HT-29 (cell line): ENCODE results near the gene GSC. TPM values are rescaled to one million over a fixed set of nuclear protein-coding genes. Genes with fewer than 3 reads are reported as not detected.
"Not testable (repeated sequence)": the region's sequence is repeated elsewhere in the genome, so short reads cannot be mapped to it uniquely, and the experiment has no call there.

Experiments used
- DNase-seq: peaks from one replicate; pipeline ENCODE4 v3.0.0-alpha.2; 2015; ENCODE audit warnings: low spot score
- total RNA-seq: library from RNA; depleted of rRNA; stranded (reverse); fragments of >200 nt; shearing (Covaris generic); gene quantifications from 2 replicates; pipeline ENCODE4 v1.2.3, GENCODE V29; 2014

Gene GSC
- total RNA-seq, 1 experiment from 2014 or later: not detected

DNA sequence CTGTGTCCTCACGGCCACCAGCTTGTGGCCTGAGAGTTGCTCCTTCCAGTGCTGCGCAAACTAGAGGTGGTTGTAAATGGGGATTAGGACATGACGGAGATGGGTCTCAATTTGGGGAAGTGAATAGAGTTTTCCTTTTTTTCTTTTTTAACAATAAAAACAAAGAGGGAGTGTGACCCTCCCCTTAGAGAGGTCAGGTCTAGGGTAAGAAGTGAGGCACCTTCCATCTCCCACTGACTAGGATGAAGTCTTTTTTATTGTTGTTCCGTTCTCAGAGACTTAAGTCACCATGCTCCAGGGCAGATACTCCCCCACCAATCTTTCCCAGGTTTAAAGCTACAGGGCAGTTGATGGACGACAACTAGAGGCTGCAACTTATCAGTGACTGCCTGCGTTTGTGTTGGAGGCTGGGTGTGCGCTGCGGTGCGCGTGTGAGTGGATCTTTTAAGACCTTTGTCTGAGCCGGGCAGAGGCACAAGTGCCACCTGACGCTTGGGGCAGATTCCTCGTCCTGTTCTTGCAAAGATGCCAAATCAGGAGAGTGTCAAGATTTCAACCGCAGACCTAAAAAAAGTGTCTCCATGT lies 2.1 kb upstream of the GSC start:
- DNase-seq: no peak

- DNase-seq: no peak
Observed at GRCh38 chr14:94771158-94771905, 1.4 kb upstream of the GSC start.

- no peak for DNase-seq
Observed at GRCh38 chr14:94770815-94771157, 873 bp upstream of the GSC start.

GRCh38 chr14:94770251-94770749 lies 387 bp upstream of the GSC start:
- no peak for DNase-seq

DNA sequence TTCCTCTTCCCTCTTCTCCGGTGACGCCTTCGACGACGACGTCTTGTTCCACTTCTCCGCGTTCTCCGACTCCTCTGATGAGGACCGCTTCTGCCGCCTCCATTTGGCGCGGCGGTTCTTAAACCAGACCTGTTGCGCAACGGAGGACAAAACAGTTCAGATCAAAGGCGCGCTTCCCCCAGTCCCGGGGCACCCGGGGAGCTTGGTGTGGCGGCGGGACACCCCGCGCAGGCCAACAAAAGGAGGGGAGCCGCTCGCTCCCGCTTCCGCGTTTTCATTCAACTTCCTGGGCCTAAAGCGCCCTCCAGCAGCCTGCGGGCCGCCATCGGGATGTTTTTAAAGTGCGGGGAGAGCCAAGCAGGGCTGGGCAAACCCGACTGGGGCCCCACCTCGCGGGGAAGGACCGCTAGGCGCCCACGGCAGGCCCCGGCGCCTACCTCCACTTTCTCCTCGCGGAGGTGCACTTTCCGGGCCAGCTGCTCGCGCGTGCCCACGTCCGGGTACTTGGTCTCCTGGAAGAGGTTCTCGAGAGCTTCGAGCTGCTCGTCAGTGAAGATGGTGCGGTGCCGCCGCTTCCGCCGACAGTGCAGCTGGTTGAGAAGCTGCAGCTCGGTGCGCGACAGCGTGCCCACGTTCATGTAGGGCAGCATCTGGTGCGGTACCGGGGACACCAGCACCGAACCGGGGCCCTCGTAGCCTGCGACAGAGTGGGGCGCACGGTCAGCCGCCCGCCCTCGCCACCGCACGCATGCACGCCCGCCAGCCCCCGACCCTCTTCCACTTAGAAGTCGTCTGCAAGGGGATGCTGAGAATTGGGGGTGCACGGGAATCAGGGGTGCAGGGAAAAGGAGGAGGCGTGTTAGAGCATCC lies 1.2 kb downstream of the GSC start:
- DNase-seq: no peak

GRCh38 chr14:94768141-94768520 lies 1.8 kb downstream of the GSC start:
- DNase-seq: no peak

DNA sequence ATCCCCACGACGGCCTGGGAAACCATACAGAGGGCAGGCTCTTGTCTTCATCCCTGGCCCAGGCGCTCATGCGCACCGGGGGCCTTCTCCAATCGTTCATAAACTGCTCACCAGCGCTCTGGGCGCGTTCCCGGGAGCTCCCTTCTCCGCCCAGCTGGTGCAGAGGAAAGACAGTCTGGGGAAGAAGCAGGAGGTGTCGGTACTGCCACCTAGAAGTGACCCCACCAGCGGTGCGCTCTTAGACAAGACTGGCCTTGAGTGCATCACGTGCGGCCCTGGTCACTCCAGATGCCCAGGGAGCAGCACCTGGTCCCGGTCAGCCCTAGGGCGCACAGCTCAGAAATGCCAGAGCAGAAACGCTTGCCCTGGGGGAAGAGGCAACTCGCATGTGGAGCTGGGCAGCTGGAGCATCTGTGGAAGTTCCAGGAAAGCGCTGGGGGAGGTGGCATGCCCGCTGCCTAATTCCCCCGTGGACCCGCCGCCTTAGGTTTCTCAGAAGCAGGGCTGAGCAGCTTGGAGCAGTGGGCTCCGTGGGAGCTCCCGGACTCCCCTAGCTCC lies 2.5 kb downstream of the GSC start:
- DNase-seq: no peak

DNA sequence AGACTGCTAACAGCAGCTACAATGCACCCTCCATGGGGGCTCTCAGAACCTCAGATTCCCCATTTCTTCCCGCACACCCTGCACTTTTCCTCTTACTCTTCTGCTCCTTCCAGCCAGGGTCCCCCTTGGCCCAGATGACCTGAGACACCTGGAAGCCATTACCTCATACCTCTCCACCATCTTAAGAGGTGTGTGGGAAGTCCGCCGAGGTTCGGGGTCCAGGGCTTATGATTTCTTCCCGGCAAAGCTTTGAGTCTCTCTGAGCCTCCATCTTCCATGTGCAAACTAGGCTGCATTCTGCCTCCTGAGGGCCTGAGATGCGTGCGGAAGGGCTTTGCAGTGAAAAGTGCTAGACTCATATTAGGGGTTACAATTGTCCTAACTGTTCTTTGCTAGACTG lies 5.3 kb downstream of the GSC start:
- DNase-seq: no peak

GRCh38 chr14:94762431-94762830 lies 7.5 kb downstream of the GSC start:
- no peak for DNase-seq

- no peak for DNase-seq
Observed at GRCh38 chr14:94761997-94762377, 7.9 kb downstream of the GSC start.

DNA sequence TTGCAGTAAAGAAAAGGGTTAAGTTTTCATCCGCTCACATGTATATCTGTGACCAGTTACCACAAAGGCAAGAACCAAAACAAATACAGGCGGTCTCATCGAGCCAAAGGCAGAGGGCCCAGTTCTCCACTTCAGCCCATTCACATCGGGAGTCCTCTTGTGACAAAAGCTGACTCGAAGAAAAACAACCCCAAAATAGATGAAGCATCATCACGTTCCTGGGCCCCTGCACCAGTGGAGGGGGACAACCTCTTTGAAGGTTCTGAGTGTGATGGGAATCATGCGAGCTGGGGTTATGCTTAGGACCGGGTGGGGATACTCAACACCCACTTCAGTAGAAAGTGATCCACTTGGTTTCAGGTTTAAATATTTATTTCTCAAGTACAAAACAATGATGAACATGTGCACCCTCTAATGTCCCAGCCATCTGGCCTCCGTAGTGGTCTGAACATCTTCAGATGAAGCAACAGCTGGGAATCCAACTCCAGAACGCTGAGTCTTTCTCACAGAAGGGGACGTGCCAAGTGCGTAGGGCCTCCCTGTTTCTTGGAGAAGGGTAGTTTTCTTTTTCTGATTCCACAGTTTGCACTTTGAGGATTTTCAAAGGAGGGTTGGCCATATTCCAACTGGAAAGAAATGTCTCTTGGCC lies 8.4 kb downstream of the GSC start:
- DNase-seq: no peak

GRCh38 chr14:94756310-94756882 lies 13.5 kb downstream of the GSC start:
- DNase-seq: no peak

GRCh38 chr14:94754391-94754942 lies 15.4 kb downstream of the GSC start:
- no peak for DNase-seq

DNA sequence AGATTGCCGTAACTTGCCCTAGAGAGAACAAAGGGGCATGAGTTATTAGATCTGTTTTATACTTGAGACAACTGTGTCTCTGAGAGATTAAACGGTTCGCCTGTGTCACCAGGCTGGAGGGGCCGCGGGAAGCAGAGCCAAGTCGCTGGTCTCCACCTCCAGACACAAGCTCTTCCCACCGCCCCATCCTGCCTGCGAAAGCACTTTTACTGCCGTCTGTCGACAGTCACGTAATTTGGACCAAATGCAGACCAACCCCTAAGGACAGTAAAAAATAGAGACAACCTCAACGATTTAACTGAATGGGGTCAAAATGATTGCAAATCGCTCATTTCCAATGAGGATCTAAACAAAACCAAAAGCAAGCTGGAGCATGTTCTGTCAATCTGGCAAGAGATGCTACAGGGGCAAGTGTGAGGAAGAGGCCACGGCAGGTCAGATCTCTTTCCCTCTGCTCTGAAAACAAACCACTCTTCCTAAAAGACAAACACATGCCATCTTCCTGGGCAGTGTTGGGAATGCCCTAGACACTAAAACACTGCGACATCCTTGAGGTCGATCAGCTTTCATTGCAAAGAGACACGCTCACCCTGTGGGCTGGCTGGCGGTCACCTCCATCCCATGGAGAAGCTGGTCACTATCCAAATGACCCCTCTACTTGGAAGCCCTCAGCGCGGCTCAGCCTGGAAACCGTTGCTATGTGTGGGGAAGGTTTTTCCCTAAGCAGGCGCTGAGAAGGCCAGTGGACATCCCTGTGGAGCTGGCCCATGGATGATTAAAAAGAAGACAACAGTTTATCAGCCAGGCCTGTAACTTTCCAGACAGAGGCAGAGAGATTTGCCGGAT lies 17.1 kb downstream of the GSC start:
- no peak for DNase-seq

- DNase-seq: no peak
Observed at GRCh38 chr14:94751956-94752355, 18.0 kb downstream of the GSC start.

DNA sequence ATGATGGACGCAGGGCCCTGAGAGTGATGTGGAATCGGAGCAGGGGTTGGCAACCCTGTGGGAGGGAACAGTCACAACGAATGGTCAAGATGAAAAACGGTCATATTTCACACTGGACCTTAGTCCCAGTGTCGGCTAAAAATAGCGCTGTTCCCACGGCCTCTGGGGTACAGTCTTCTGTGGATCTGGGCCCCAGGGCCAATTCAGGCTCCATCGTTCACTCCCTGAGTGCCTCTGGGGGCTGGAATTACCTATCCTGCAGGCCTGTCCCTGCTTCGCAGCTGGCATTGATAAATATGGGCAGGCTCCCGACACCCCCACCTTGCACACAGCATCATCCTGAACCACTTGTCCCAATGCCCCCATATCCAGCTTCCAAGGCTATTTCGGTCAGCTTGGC lies 18.6 kb downstream of the GSC start:
- DNase-seq: no peak

- DNase-seq: no peak
Observed at GRCh38 chr14:94750371-94750770, 19.5 kb downstream of the GSC start.

DNA sequence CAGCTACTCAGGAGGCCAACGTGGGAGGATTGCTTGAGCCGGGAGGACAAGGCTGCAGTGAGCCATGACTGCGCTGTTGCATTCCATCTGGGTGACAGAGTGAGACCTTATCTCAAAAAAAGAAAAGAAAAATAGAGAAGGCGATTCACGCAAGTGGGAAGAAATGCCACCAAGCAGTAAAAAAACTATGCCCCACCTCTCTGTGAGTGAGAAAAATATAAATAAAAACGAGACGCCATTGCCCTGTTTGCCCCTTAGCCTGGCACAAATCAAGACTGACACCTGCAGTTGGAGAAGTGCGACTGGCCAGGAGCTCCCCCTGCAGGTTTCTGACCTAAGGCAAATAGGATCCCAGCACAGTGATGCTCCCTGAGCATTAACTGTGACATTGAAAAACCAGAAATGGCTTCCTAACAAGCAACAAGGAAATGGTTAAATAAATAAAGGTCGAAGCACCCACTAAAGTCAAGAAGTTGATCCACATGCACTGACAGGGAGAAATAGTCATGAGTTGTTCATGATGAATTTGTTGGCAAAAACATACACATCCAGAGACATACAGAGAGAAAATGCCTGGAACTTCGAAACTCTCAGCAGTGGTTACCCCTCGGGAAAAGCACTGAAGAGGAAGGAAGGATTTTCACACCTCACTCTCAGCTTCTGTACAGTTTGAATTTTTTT lies 21.1 kb downstream of the GSC start:
- peak; percentile 45 for DNase-seq

DNA sequence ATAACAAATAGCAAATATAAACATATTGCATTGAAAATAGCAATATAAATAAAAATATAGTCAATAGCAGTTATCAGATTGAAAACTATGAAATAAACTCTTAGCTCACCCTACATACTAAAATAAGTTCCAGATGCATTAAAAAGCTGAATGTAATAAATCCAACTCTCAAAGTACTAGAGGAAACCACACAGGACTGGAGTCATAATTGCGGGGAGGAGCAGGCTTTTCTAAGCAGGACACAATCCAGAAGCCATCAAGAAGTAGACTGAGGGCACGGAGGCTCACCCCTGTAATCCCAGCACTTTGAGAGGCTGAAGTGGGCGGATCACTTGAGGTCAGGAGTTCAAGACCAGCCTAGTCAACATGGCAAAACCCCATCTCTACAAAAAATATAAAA lies 22.2 kb downstream of the GSC start:
- DNase-seq: no peak

DNA sequence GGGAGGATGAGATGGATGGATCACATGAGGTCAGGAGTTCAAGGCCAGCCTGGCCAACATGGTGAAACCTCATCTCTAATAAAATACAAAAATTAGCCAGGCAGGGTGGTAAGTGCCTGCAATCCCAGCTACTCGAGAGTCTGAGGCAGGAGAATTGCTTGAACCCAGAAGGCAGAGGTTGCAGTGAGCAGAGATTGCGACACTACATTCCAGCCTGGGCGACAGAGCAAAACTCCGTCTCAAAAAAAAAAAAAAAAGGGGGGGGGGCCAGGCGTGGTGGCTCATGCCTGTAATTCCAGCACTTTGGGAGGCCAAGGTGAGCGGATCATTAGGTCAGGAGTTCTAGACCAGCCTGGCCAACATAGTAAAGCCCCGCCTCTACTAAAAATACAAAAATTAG lies 22.8 kb downstream of the GSC start:
- not testable (repeated sequence) for DNase-seq
